HG03442 (cell line): ENCODE results near the gene IL1R2.

Source experiments
- ATAC-seq: cut with Tn5 transposase; IDR thresholded peaks from one replicate; pipeline ENCODE4 v1.9.1; 2021; ENCODE audit warnings: mild to moderate bottlenecking, moderate library complexity; ENCODE audit not compliant: unreplicated experiment

Gene IL1R2

GRCh38 chr2:101991721-101992145, at the start of gene IL1R2:
TSS of gene IL1R2 (plus strand) at chr2:101991960. CDS start at chr2:102008576, 16,616 bp downstream.
- ATAC-seq: no peak

GRCh38 chr2:101942851-101943250, 48.9 kb upstream of the IL1R2 start:
- ATAC-seq: no peak

GRCh38 chr2:101946372-101947039, 45.3 kb upstream of the IL1R2 start:
- ATAC-seq: no peak

GRCh38 chr2:101947374-101947773, 44.4 kb upstream of the IL1R2 start:
- ATAC-seq: no peak

- no peak for ATAC-seq
Observed at GRCh38 chr2:101948625-101949155, 43.1 kb upstream of the IL1R2 start.

- ATAC-seq: no peak
Observed at GRCh38 chr2:101949304-101949703, 42.5 kb upstream of the IL1R2 start.

GRCh38 chr2:101951296-101951695, 40.5 kb upstream of the IL1R2 start:
- ATAC-seq: no peak

- ATAC-seq: no peak
Observed at GRCh38 chr2:101952551-101952950, 39.2 kb upstream of the IL1R2 start.

GRCh38 chr2:101956465-101957438, 35.0 kb upstream of the IL1R2 start:
- ATAC-seq: no peak

- ATAC-seq: no peak
Observed at GRCh38 chr2:101958061-101958460, 33.7 kb upstream of the IL1R2 start.

GRCh38 chr2:101960819-101961337, 30.9 kb upstream of the IL1R2 start:
- ATAC-seq: no peak

GRCh38 chr2:101961338-101962191, 30.2 kb upstream of the IL1R2 start:
- no peak for ATAC-seq

- no peak for ATAC-seq
Observed at GRCh38 chr2:101962309-101962708, 29.5 kb upstream of the IL1R2 start.

- ATAC-seq: no peak
Observed at GRCh38 chr2:101963198-101963597, 28.6 kb upstream of the IL1R2 start.

- ATAC-seq: no peak
Observed at GRCh38 chr2:101967826-101968513, 23.8 kb upstream of the IL1R2 start.

- no peak for ATAC-seq
Observed at GRCh38 chr2:101969723-101970122, 22.0 kb upstream of the IL1R2 start.

GRCh38 chr2:101970901-101971300, 20.9 kb upstream of the IL1R2 start:
- ATAC-seq: no peak

GRCh38 chr2:101971836-101972235, 19.9 kb upstream of the IL1R2 start:
- ATAC-seq: no peak

- ATAC-seq: no peak
Observed at GRCh38 chr2:101972621-101973434, 18.9 kb upstream of the IL1R2 start.
